ENCODE results near the gene MAB21L4. TPM values are rescaled to one million over a fixed set of nuclear protein-coding genes. Genes with fewer than 3 reads are reported as not detected.

MAB21L4 gene
- total RNA-seq, 2 donors from 2014 or later: 0.31 TPM; not detected in 1

DNA sequence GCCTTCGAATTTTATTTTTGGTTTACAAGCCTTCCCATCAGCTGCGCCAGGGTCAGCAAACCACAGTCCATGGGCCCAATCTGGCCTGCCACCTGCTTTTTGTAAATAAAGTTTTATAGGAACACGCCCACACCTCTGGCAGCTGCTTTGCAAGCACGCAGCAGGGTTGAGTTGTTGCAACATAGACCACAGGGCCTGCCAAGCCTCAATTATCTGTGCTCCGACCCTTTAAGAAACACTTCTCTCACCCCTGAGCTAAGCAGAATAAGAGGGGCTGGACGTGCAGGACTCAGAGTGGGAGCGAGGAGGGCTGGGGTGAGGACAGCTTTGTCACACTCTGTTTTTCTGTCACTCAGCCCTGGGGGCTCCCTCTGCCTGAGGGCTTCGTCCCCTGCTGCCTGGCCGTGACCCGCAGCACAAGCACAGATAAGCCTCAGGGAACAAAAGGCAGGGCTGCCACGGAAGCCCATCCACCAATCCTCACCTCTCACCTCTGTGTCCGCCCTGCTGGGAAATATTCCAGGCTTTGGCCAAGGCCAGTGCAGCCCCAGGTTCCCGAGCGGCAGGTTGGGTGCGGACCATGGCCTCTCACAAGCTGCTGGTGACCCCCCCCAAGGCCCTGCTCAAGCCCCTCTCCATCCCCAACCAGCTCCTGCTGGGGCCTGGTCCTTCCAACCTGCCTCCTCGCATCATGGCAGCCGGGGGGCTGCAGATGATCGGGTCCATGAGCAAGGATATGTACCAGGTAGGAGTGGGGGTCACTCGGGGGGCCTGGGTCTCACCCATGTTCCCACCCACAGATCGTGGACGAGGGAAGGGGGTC is 27.5 kb downstream of the MAB21L4 start, which contains the start of gene AGXT:
AGXT (plus strand) TSS at position 539 of the 823 bp plus-strand sequence; CDS start at position 581, 42 bp downstream.
- TF ChIP-seq CTCF (IDR thresholded peaks at IDR 0.05): no peak
- H3K27ac ChIP-seq: no peak within 1 kb of the TSS
- H3K4me1 ChIP-seq: no peaks in the 10 kb centered on the region
- no peaks in the 10 kb centered on the region for H3K27me3 ChIP-seq
- H3K4me3 ChIP-seq: no peak within 1 kb of the TSS
- no peaks in the 10 kb centered on the region for H3K36me3 ChIP-seq
- H3K9me3 ChIP-seq: no peaks in the 10 kb centered on the region
- DNase-seq (ENCODE audit: low spot score): no peak

DNA sequence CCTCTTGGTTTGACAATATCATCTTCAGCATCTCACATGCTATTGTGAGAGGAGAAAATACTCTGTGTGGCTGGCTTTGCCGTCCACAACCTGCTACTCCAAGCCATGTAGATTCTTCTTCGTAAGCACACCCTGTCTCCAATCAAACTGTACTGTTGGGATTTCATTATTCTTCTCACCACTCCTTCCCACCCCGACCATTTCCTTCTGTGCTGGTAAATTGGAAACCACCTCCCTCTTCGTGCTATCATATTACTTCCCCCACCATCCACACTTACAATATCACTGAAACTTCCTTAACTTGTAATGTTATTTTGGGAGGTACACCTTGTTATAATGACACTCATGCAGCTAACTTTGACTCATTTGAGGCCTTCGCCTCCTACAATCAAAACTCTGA is 30.6 kb downstream of the MAB21L4 start:
- TF ChIP-seq CTCF (IDR thresholded peaks at IDR 0.05): no peak
- Histone ChIP-seq H3K36me3 (no peaks in the 10 kb centered on the region), H3K27me3 (no peaks in the 10 kb centered on the region), H3K4me3 (no peak overlapping the region), H3K27ac (no peak overlapping the region), H3K9me3 (no peaks in the 10 kb centered on the region), H3K4me1 (no peaks in the 10 kb centered on the region)
- no peak for DNase-seq (ENCODE audit: low spot score)

DNA sequence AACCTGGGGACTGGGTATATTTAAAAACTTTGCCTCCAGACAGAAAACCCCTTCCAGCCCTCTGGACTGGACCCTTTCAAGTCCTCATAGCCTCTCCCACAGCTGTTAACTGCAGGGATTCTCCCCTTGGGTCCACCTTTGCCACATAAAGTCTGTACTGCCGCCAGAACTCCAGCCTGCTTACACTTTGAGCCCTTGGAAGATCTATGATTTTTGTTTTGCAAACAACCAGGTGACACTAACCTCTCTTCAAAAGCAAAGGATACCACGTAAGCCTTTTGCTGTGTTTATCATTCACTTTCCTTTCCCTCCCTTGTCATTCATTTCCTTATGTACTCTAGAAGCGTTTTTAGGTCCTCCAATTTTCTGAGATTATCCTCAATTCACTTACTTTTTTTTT is 31.5 kb downstream of the MAB21L4 start:
- H3K36me3 ChIP-seq: no peaks in the 10 kb centered on the region
- no peak for TF ChIP-seq CTCF (IDR thresholded peaks at IDR 0.05)
- H3K27ac ChIP-seq: no peak overlapping the region
- no peaks in the 10 kb centered on the region for H3K4me1 ChIP-seq
- no peaks in the 10 kb centered on the region for H3K27me3 ChIP-seq
- no peaks in the 10 kb centered on the region for H3K9me3 ChIP-seq
- DNase-seq (ENCODE audit: low spot score): no peak
- no peak overlapping the region for H3K4me3 ChIP-seq

- Histone ChIP-seq H3K27me3 (no peaks in the 10 kb centered on the region), H3K4me1 (no peaks in the 10 kb centered on the region)
- no peak for DNase-seq (ENCODE audit: low spot score)
Observed at GRCh38 chr2:240861547-240861946, 34.4 kb downstream of the MAB21L4 start.

DNA sequence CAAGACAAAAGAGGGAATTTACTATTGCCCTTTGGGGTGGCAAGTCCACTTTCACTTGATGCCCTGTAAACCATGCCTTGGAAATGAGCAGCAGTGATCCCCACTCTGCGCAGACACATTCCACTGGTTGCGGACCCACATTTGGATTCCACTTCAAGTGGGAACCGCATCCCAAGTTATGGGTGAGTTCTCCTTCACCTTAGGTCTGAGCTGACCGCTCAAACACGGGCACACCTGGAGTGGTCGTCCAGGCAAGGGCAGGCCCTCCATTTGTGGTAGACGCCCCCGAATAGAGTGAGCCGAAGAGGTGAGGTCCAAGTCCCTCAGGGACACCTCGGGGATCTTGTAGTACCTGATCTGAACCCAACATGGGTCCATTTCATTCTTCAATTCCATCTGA is 37.1 kb downstream of the MAB21L4 start:
- no peak for TF ChIP-seq CTCF (IDR thresholded peaks at IDR 0.05)
- H3K27me3 ChIP-seq: no peaks in the 10 kb centered on the region
- no peaks in the 10 kb centered on the region for H3K36me3 ChIP-seq
- H3K9me3 ChIP-seq: no peaks in the 10 kb centered on the region
- no peak overlapping the region for H3K4me3 ChIP-seq
- no peak overlapping the region for H3K27ac ChIP-seq
- no peaks in the 10 kb centered on the region for H3K4me1 ChIP-seq
- no peak for DNase-seq (ENCODE audit: low spot score)

More at GRCh38 chr2:240861547-240861946, 34.4 kb downstream of the MAB21L4 start:
- no peak overlapping the region for H3K27ac ChIP-seq
- TF ChIP-seq CTCF (IDR thresholded peaks at IDR 0.05): no peak
- no peak overlapping the region for H3K4me3 ChIP-seq
- H3K36me3 ChIP-seq: no peaks in the 10 kb centered on the region
- H3K9me3 ChIP-seq: no peaks in the 10 kb centered on the region

Measured in right atrium auricular region (tissue), 2 donors.